HEK293T (cell line): ENCODE results near the gene NOVA2.

ENCODE experiments used
- CTCF ChIA-PET: fragments of 350-600 bp; formaldehyde crosslinking; extraction: SDS; loops from one replicate; lab custom pipeline; 2021; ENCODE audit warnings: antibody characterized with exemption, inconsistent platforms; lab: Yijun Ruan, JAX
- POLR2A ChIA-PET: fragments of 350-600 bp; formaldehyde crosslinking; extraction: SDS; loops from one replicate; lab custom pipeline; 2020; ENCODE audit warnings: antibody characterized with exemption, inconsistent platforms; lab: Yijun Ruan, JAX
- DNase-seq: peaks from one replicate; pipeline ENCODE4 v3.0.0; 2012; ENCODE audit warnings: mixed read lengths; ENCODE audit errors: extremely low spot score
- ARNT ChIP-seq: fragments of 450-650 bp; IDR thresholded peaks from 2 replicates; pipeline ENCODE4 v1.6.1; 2017; ENCODE audit warnings: mild to moderate bottlenecking
- BHLHE40 ChIP-seq: fragments of 450-650 bp; IDR thresholded peaks from 2 replicates; pipeline ENCODE4 v1.6.1; 2016; ENCODE audit warnings: mild to moderate bottlenecking, moderate library complexity, borderline replicate concordance
- CTBP1 ChIP-seq: fragments of 450-650 bp; IDR thresholded peaks from 2 replicates; pipeline ENCODE4 v1.6.1; 2016; ENCODE audit warnings: borderline replicate concordance
- ELF4 ChIP-seq: fragments of 450-650 bp; IDR thresholded peaks from 2 replicates; pipeline ENCODE4 v1.6.1; 2017; ENCODE audit warnings: antibody characterized with exemption
- FOXA1 ChIP-seq: fragments of 450-650 bp; IDR thresholded peaks from 2 replicates; pipeline ENCODE4 v1.6.1; 2016; ENCODE audit warnings: mild to moderate bottlenecking
- FOXK2 ChIP-seq: fragments of 450-650 bp; IDR thresholded peaks from 2 replicates; pipeline ENCODE4 v1.6.1; 2016; ENCODE audit warnings: mild to moderate bottlenecking
- FOXM1 ChIP-seq: fragments of 450-650 bp; IDR thresholded peaks from 2 replicates; pipeline ENCODE4 v1.6.1; 2017; ENCODE audit warnings: mild to moderate bottlenecking, borderline replicate concordance
- HDGF ChIP-seq: fragments of 450-650 bp; IDR thresholded peaks from 2 replicates; pipeline ENCODE4 v1.6.1; 2017; ENCODE audit warnings: antibody characterized with exemption, borderline replicate concordance
- L3MBTL2 ChIP-seq: fragments of 450-650 bp; conservative IDR thresholded peaks from 2 replicates; pipeline ENCODE4 v1.6.1; 2016; ENCODE audit warnings: mild to moderate bottlenecking
- LEF1 ChIP-seq: fragments of 450-650 bp; IDR thresholded peaks from 2 replicates; pipeline ENCODE4 v1.6.1; 2017; ENCODE audit warnings: mild to moderate bottlenecking, borderline replicate concordance
- NFRKB ChIP-seq: fragments of 450-650 bp; IDR thresholded peaks from 2 replicates; pipeline ENCODE4 v1.6.1; 2016; ENCODE audit warnings: mild to moderate bottlenecking, moderate library complexity
- PKNOX1 ChIP-seq: fragments of 450-650 bp; IDR thresholded peaks from 2 replicates; pipeline ENCODE4 v1.6.1; 2016
- SP1 ChIP-seq: fragments of 450-650 bp; IDR thresholded peaks from 2 replicates; pipeline ENCODE4 v1.6.1; 2017
- SUZ12 ChIP-seq: fragments of 450-650 bp; IDR thresholded peaks from 2 replicates; pipeline ENCODE4 v1.6.1; 2016; ENCODE audit warnings: mild to moderate bottlenecking
- TARDBP ChIP-seq: fragments of 450-650 bp; IDR thresholded peaks from 2 replicates; pipeline ENCODE4 v1.6.1; 2016
- ZNF384 ChIP-seq: fragments of 450-650 bp; IDR thresholded peaks from 2 replicates; pipeline ENCODE4 v1.6.1; 2016

NOVA2 gene

GRCh38 chr19:45922281-45922680 is 51.4 kb downstream of the NOVA2 start:
- peak; percentile 55 for DNase-seq
- ChIA-PET CTCF (no interaction called here), POLR2A (no interaction called here)
- TF ChIP-seq PKNOX1: peak; percentile 48
- TF ChIP-seq CTBP1: no peak
- no peak for TF ChIP-seq ARNT

- no peak for TF ChIP-seq ARNT
- TF ChIP-seq ZNF384: no peak
- no peak for TF ChIP-seq PKNOX1
- no peak for TF ChIP-seq LEF1
- TF ChIP-seq FOXM1: no peak
- TF ChIP-seq SUZ12: no peak
- TF ChIP-seq HDGF: no peak
- TF ChIP-seq BHLHE40: no peak
- no peak for TF ChIP-seq FOXA1
- no peak for TF ChIP-seq CTBP1
- TF ChIP-seq ELF4: no peak
- TF ChIP-seq TARDBP: no peak
- DNase-seq: no peak
- ChIA-PET POLR2A (no interaction called here), CTCF (interaction anchor here (0.9 kb wide), 1 partner anchor 8 kb away, joined by 6 read pairs; no protein-coding TSS in a partner anchor)
Measured at GRCh38 chr19:45920458-45920857, 53.2 kb downstream of the NOVA2 start.

GRCh38 chr19:45919678-45920077 is 54.0 kb downstream of the NOVA2 start:
- ChIA-PET CTCF (interaction anchor here (0.9 kb wide), 1 partner anchor 9 kb away, joined by 6 read pairs; no protein-coding TSS in a partner anchor), POLR2A (no interaction called here)
- DNase-seq: no peak
- TF ChIP-seq FOXK2: no peak
- TF ChIP-seq SP1: no peak
- TF ChIP-seq CTBP1: no peak
- no peak for TF ChIP-seq BHLHE40
- TF ChIP-seq LEF1: no peak
- no peak for TF ChIP-seq ARNT
- no peak for TF ChIP-seq FOXA1
- TF ChIP-seq HDGF: no peak
- no peak for TF ChIP-seq TARDBP
- TF ChIP-seq ZNF384: no peak
- TF ChIP-seq ELF4: no peak
- TF ChIP-seq FOXM1: no peak
- TF ChIP-seq PKNOX1: no peak
- no peak for TF ChIP-seq SUZ12

GRCh38 chr19:45918721-45919120 is 54.9 kb downstream of the NOVA2 start:
- ChIA-PET CTCF (interaction anchor here (0.6 kb wide), 1 partner anchor 21 kb away, joined by 3 read pairs; no protein-coding TSS in a partner anchor), POLR2A (no interaction called here)
- TF ChIP-seq CTBP1 (no peak), L3MBTL2 (no peak), HDGF (no peak), FOXA1 (no peak), TARDBP (no peak), BHLHE40 (no peak), SP1 (no peak), FOXK2 (no peak), ELF4 (no peak), FOXM1 (no peak), ARNT (no peak), PKNOX1 (no peak), ZNF384 (no peak), LEF1 (no peak), SUZ12 (no peak), NFRKB (no peak)
- DNase-seq: no peak

GRCh38 chr19:45917421-45918091 is 56.1 kb downstream of the NOVA2 start:
- POLR2A ChIA-PET: interaction anchor here (0.6 to 1.7 kb wide), 2 partner anchors 15 to 54 kb away, joined by 3 to 4 read pairs; partner anchors contain the start of gene MYPOP
- no peak for TF ChIP-seq SP1
- TF ChIP-seq PKNOX1: no peak
- no peak for TF ChIP-seq FOXA1
- no peak for TF ChIP-seq ARNT
- TF ChIP-seq LEF1: no peak
- no peak for TF ChIP-seq FOXK2
- no peak for TF ChIP-seq SUZ12
- no peak for TF ChIP-seq TARDBP
- no peak for TF ChIP-seq ZNF384
- no peak for TF ChIP-seq NFRKB
- no peak for TF ChIP-seq CTBP1
- TF ChIP-seq ELF4: no peak
- TF ChIP-seq FOXM1: no peak
- TF ChIP-seq L3MBTL2: no peak
- no peak for TF ChIP-seq HDGF
- TF ChIP-seq BHLHE40: no peak
- CTCF ChIA-PET: interaction anchor here (0.7 kb wide), 1 partner anchor 38 kb away, joined by 3 read pairs; no protein-coding TSS in a partner anchor
- DNase-seq: no peak
